Measurements from ENCODE around the gene CDC42SE2. TPM values are rescaled to one million over a fixed set of nuclear protein-coding genes. Genes with fewer than 3 reads are reported as not detected.
"Not testable (repeated sequence)": the region's sequence is repeated elsewhere in the genome, so short reads cannot be mapped to it uniquely, and the experiment has no call there.

The CDC42SE2 gene
- polyA plus RNA-seq, 3 donors, result 10.2 to 14.7 (median 14.7) TPM

DNA sequence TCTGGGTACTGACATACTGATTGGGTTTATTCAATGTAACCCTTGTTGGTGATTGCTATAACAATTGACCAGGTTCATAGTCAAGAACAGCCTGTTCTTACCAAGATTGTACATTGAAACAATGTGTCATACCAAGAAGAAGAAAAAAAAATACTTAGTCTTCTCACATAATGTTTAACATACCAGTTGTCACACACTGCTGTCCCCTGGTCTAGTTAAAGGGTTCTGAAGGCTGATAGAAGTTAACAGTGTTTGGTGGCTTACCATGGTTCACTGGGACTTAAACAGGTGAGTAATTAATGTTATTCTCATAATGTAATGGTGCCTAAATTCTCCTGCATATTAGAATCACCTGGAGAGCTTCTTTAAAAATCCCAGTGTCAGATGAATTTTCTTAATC is 18.5 kb upstream of the CDC42SE2 start:
- no peak overlapping the region for H3K27ac ChIP-seq (ENCODE audit: low read depth, low read length)

GRCh38 chr5:131245948-131246347 is 17.9 kb upstream of the CDC42SE2 start:
- WGBS, 3 donors, result 93 to 96% (median 94%) methylated on average over 2 of the region's 2 CpGs

DNA sequence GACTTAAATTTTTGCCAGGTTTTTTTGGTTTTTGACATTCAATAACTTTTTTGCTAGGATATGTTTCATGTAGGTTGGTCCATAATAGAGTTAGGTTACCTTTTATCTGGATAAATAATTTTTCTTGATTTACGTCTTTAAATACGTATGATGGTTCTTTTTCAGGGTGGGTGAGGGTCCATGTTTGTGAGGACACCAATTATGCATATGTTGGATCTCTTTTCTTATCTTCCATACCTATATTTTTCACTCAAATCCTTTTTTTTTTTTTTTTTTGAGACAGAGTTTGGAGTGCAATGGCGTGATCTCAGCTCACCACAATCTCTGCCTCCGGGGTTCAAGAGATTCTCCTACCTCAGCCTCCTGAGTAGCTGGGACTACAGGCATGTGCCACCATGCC is 17.3 kb upstream of the CDC42SE2 start:
- no peak overlapping the region for H3K27ac ChIP-seq (ENCODE audit: low read depth, low read length)
- WGBS, 3 donors, result 93 to 95% (median 94%) methylated on average over 4 of the region's 4 CpGs

More at GRCh38 chr5:131245948-131246347, 17.9 kb upstream of the CDC42SE2 start:
- no peak overlapping the region for H3K27ac ChIP-seq (ENCODE audit: low read depth, low read length)

GRCh38 chr5:131250751-131251475 is 12.9 kb upstream of the CDC42SE2 start:
- 72 to 87% (median 77%) methylated on average over 3 of the region's 3 CpGs for WGBS, 3 donors
- no peak overlapping the region for H3K27ac ChIP-seq (ENCODE audit: low read depth, low read length)

GRCh38 chr5:131252824-131253171 is 11.1 kb upstream of the CDC42SE2 start:
- no peak overlapping the region for H3K27ac ChIP-seq (ENCODE audit: low read depth, low read length)
- WGBS, 3 donors, result 31 to 65% (median 46%) methylated on average over 6 of the region's 6 CpGs

DNA sequence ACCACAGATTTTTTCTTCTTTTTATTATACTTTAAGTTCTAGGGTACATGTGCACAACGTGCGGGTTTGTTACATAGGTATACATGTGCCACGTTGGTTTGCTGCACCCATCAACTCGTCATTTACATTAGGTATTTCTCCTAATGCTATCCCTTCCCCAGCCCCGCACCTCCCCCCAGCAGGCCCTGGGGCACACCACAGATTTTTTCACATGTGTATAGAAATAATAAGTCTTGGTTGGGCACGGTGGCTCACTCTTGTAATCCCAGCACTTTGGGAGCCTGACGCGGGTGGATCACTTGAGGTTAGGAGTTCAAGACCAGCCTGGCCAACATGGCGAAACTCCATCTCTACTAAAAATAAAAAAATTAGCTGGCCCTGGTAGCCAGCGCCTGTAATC is 9.8 kb upstream of the CDC42SE2 start:
- 85 to 94% (median 88%) methylated on average over 10 of the region's 10 CpGs for WGBS, 3 donors
- not testable (repeated sequence) for H3K27ac ChIP-seq (ENCODE audit: low read depth, low read length)

GRCh38 chr5:131254741-131255140 is 9.1 kb upstream of the CDC42SE2 start:
- WGBS, 3 donors, result 82 to 91% (median 87%) methylated on average over 2 of the region's 2 CpGs
- H3K27ac ChIP-seq (ENCODE audit: low read depth, low read length), result no peak overlapping the region

GRCh38 chr5:131256507-131256823 is 7.4 kb upstream of the CDC42SE2 start:
- H3K27ac ChIP-seq (ENCODE audit: low read depth, low read length), result no peak overlapping the region
- WGBS, 3 donors, result 85 to 90% (median 89%) methylated on average over 2 of the region's 2 CpGs

- 59 to 80% (median 75%) methylated on average over 2 of the region's 2 CpGs for WGBS, 3 donors
Measured at GRCh38 chr5:131258733-131259132, 5.1 kb upstream of the CDC42SE2 start.

GRCh38 chr5:131259326-131259725 is 4.5 kb upstream of the CDC42SE2 start:
- no peak overlapping the region for H3K27ac ChIP-seq (ENCODE audit: low read depth, low read length)

More at GRCh38 chr5:131258733-131259132, 5.1 kb upstream of the CDC42SE2 start:
- no peak overlapping the region for H3K27ac ChIP-seq (ENCODE audit: low read depth, low read length)

GRCh38 chr5:131260895-131261294 is 3.0 kb upstream of the CDC42SE2 start:
- WGBS, 3 donors, result 45 to 83% (median 54%) methylated on average over 1 of the region's 1 CpG
- no peak overlapping the region for H3K27ac ChIP-seq (ENCODE audit: low read depth, low read length)

GRCh38 chr5:131261483-131261882 is 2.4 kb upstream of the CDC42SE2 start:
- H3K27ac ChIP-seq (ENCODE audit: low read depth, low read length), result no peak overlapping the region
- 95 to 97% (median 96%) methylated on average over 6 of the region's 6 CpGs for WGBS, 3 donors

- WGBS, 3 donors, result 10 to 22% (median 18%) methylated on average over 10 of the region's 10 CpGs
- no peak overlapping the region for H3K27ac ChIP-seq (ENCODE audit: low read depth, low read length)
Measured at GRCh38 chr5:131262953-131263541, 806 bp upstream of the CDC42SE2 start.

DNA sequence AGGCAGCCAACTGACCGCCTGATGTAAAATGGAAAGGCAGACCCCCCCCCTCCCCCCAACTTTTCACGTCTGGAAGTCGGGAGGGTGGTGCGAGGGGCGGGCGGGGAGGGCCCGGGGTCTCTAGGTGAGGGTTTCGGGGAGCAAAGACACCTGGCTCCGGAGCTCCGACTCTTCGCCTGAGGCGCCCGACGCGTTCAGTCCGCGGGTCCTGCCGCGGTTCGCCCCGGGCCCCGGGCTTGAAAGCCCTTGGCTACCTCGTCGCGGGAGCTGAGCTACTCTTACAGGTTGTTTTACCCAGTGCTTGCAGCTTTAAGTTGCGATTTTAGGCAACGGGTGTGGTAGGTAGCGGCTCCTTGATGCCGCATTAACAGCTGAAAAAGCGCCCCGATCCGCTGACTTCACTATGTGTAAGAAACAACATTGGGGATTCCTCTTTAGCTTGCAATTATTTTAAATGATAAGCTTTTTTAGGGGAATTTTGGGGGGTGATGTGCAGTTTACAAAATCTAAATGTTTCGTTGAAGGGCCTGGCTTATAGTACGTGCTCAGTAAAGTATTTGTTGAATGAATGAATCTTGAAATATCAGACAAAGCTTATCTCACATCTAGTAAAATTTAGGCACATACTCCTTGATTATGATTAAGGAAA is 722 bp downstream of the CDC42SE2 start:
- no peak overlapping the region for H3K27ac ChIP-seq (ENCODE audit: low read depth, low read length)
- 0 to 1% (median 0%) methylated on average over 34 of the region's 34 CpGs for WGBS, 3 donors

- 9 to 17% (median 9%) methylated on average over 2 of the region's 2 CpGs for WGBS, 3 donors
- H3K27ac ChIP-seq (ENCODE audit: low read depth, low read length), result no peak overlapping the region
Measured at GRCh38 chr5:131265311-131265803, 1.5 kb downstream of the CDC42SE2 start.

DNA sequence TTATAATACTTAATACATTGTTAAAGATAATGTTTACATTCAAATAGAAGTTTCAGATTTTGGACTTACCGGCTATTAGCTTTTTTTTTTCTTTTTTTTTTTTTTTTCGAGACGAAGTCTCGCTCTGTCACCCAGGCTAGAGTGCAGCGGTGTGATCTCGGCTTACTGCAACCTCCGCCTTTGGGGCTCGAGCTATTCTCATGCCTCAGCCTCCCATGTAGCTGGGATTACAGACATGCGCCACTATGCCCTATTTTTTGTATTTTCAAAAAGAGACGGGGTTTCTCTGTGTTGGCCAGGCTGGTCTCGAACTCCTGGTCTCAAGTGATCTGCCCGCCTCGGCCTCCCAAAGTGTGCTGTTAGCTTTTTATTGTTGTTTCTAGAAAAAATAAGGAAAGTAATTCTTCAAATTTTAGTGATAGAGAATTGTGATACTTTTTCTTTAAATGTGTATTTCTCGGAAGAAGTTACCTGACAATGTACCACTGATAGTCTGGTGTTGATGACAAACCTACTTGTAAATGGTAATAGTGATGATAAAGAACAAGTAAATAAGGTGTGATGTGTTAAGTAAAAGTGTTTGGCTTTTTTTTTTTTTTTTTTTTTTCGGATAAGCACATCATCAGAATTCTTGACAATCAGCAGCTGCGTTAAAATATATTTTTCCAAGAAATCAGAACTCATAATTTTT is 2.7 kb downstream of the CDC42SE2 start:
- no peak overlapping the region for H3K27ac ChIP-seq (ENCODE audit: low read depth, low read length)
- 51 to 93% (median 88%) methylated on average over 16 of the region's 16 CpGs for WGBS, 3 donors

GRCh38 chr5:131268758-131269370 is 5.0 kb downstream of the CDC42SE2 start:
- no peak overlapping the region for H3K27ac ChIP-seq (ENCODE audit: low read depth, low read length)
- WGBS, 3 donors, result 79 to 93% (median 88%) methylated on average over 12 of the region's 12 CpGs

GRCh38 chr5:131270809-131271208 is 7.0 kb downstream of the CDC42SE2 start:
- 55 to 70% (median 58%) methylated on average over 2 of the region's 2 CpGs for WGBS, 3 donors
- H3K27ac ChIP-seq (ENCODE audit: low read depth, low read length), result no peak overlapping the region

GRCh38 chr5:131271888-131272287 is 8.0 kb downstream of the CDC42SE2 start:
- not testable (repeated sequence) for H3K27ac ChIP-seq (ENCODE audit: low read depth, low read length)
- WGBS, 3 donors, result 82 to 89% (median 86%) methylated on average over 8 of the region's 8 CpGs
